GM21515 (cell line): ENCODE measurements around the gene GPC3.

Experiments
- ATAC-seq: cut with Tn5 transposase; IDR thresholded peaks from one replicate; pipeline ENCODE4 v1.9.1; 2021; ENCODE audit not compliant: unreplicated experiment

GPC3 gene

GRCh38 chrX:133660281-133660680 lies 325.1 kb downstream of the GPC3 start:
- no peak for ATAC-seq

GRCh38 chrX:133658293-133658911 lies 327.0 kb downstream of the GPC3 start:
- no peak for ATAC-seq

- ATAC-seq: no peak
These were observed 329.8 kb downstream of the GPC3 start for GRCh38 chrX:133655275-133656265.

- ATAC-seq: no peak
These were observed 330.6 kb downstream of the GPC3 start for GRCh38 chrX:133654811-133655210.

GRCh38 chrX:133653358-133653757 lies 332.0 kb downstream of the GPC3 start:
- no peak for ATAC-seq

GRCh38 chrX:133652185-133652584 lies 333.2 kb downstream of the GPC3 start:
- no peak for ATAC-seq

- ATAC-seq: no peak
These were observed 335.2 kb downstream of the GPC3 start for GRCh38 chrX:133650239-133650638.

GRCh38 chrX:133649651-133650050 lies 335.7 kb downstream of the GPC3 start:
- ATAC-seq: no peak

GRCh38 chrX:133648594-133648993 lies 336.8 kb downstream of the GPC3 start:
- ATAC-seq: no peak

- no peak for ATAC-seq
These were observed 338.7 kb downstream of the GPC3 start for GRCh38 chrX:133646719-133647116.

GRCh38 chrX:133645977-133646718 lies 339.2 kb downstream of the GPC3 start:
- no peak for ATAC-seq

GRCh38 chrX:133645256-133645655 lies 340.1 kb downstream of the GPC3 start:
- no peak for ATAC-seq

GRCh38 chrX:133640161-133641015 lies 345.0 kb downstream of the GPC3 start:
- no peak for ATAC-seq

- no peak for ATAC-seq
These were observed 345.7 kb downstream of the GPC3 start for GRCh38 chrX:133639726-133640125.

- ATAC-seq: no peak
These were observed 347.1 kb downstream of the GPC3 start for GRCh38 chrX:133638285-133638684.

- ATAC-seq: no peak
These were observed 347.6 kb downstream of the GPC3 start for GRCh38 chrX:133637765-133638164.

GRCh38 chrX:133636009-133636408 lies 349.4 kb downstream of the GPC3 start:
- ATAC-seq: no peak

- no peak for ATAC-seq
These were observed 351.0 kb downstream of the GPC3 start for GRCh38 chrX:133634416-133634815.

GRCh38 chrX:133633950-133634349 lies 351.4 kb downstream of the GPC3 start:
- ATAC-seq: no peak

- no peak for ATAC-seq
These were observed 352.2 kb downstream of the GPC3 start for GRCh38 chrX:133633162-133633561.

GRCh38 chrX:133630362-133630761 lies 355.0 kb downstream of the GPC3 start:
- no peak for ATAC-seq
